HG02571 (cell line): Measurements from ENCODE around the gene GFPT2.

Source experiments
- ATAC-seq: cut with Tn5 transposase; IDR thresholded peaks from one replicate; pipeline ENCODE4 v1.9.1; 2021; ENCODE audit warnings: mild to moderate bottlenecking, moderate library complexity; ENCODE audit not compliant: unreplicated experiment

GFPT2 gene

GRCh38 chr5:180334751-180335613 is 18.2 kb downstream of the GFPT2 start:
- ATAC-seq, result no peak

- no peak for ATAC-seq
Measured at GRCh38 chr5:180334176-180334575, 19.0 kb downstream of the GFPT2 start.

GRCh38 chr5:180333661-180334060 is 19.5 kb downstream of the GFPT2 start:
- no peak for ATAC-seq

- ATAC-seq, result no peak
Measured at GRCh38 chr5:180332861-180333260, 20.3 kb downstream of the GFPT2 start.

GRCh38 chr5:180332051-180332517 is 21.1 kb downstream of the GFPT2 start:
- ATAC-seq, result no peak

- no peak for ATAC-seq
Measured at GRCh38 chr5:180331647-180331950, 21.5 kb downstream of the GFPT2 start.

- no peak for ATAC-seq
Measured at GRCh38 chr5:180330810-180331646, 22.1 kb downstream of the GFPT2 start.

- no peak for ATAC-seq
Measured at GRCh38 chr5:180330270-180330648, 22.9 kb downstream of the GFPT2 start.

GRCh38 chr5:180329606-180330269 is 23.4 kb downstream of the GFPT2 start:
- ATAC-seq, result no peak

- ATAC-seq, result no peak
Measured at GRCh38 chr5:180329138-180329435, 24.0 kb downstream of the GFPT2 start.

- no peak for ATAC-seq
Measured at GRCh38 chr5:180328296-180329137, 24.6 kb downstream of the GFPT2 start.

GRCh38 chr5:180326989-180327565 is 26.1 kb downstream of the GFPT2 start:
- ATAC-seq, result no peak

- no peak for ATAC-seq
Measured at GRCh38 chr5:180324601-180324950, 28.6 kb downstream of the GFPT2 start.

GRCh38 chr5:180323941-180324600 is 29.1 kb downstream of the GFPT2 start:
- ATAC-seq, result no peak

- ATAC-seq, result no peak
Measured at GRCh38 chr5:180323160-180323559, 30.0 kb downstream of the GFPT2 start.

- no peak for ATAC-seq
Measured at GRCh38 chr5:180318456-180319089, 34.6 kb downstream of the GFPT2 start.

- ATAC-seq, result no peak
Measured at GRCh38 chr5:180316586-180316985, 36.5 kb downstream of the GFPT2 start.

GRCh38 chr5:180315762-180316212 is 37.3 kb downstream of the GFPT2 start:
- no peak for ATAC-seq

- ATAC-seq, result no peak
Measured at GRCh38 chr5:180313677-180314505, 39.2 kb downstream of the GFPT2 start.
